Activated CD4-positive, alpha-beta T cell treated with anti-CD3 and anti-CD28 coated beads for 24 hours (primary cell): ENCODE data around the gene GTF2F2.
"Not testable (repeated sequence)": the region's sequence is repeated elsewhere in the genome, so short reads cannot be mapped to it uniquely, and the experiment has no call there.

Experiments used
- DNase-seq, 2 donors: peaks; one replicate each; pipeline ENCODE4 v3.0.0-alpha.2; 2020; ENCODE audit warnings: low read depth in 2 of 2

The GTF2F2 gene

GRCh38 chr13:45178349-45179162 is 58.2 kb downstream of the GTF2F2 start:
- no peak for DNase-seq

- DNase-seq, result no peak
These were observed 59.1 kb downstream of the GTF2F2 start for GRCh38 chr13:45179428-45179827.

- no peak for DNase-seq
These were observed 60.0 kb downstream of the GTF2F2 start for GRCh38 chr13:45180303-45180702.

- no peak for DNase-seq
These were observed 60.6 kb downstream of the GTF2F2 start for GRCh38 chr13:45180713-45181601.

GRCh38 chr13:45184693-45185092 is 64.4 kb downstream of the GTF2F2 start:
- DNase-seq, result no peak

GRCh38 chr13:45185286-45185685 is 65.0 kb downstream of the GTF2F2 start:
- DNase-seq, result no peak

- not testable (repeated sequence) for DNase-seq
These were observed 68.8 kb downstream of the GTF2F2 start for GRCh38 chr13:45189077-45189476.

- DNase-seq, result not testable (repeated sequence)
These were observed 69.2 kb downstream of the GTF2F2 start for GRCh38 chr13:45189511-45189910.

- no peak for DNase-seq
These were observed 71.6 kb downstream of the GTF2F2 start for GRCh38 chr13:45191874-45192273.

GRCh38 chr13:45194081-45194939 is 74.0 kb downstream of the GTF2F2 start:
- no peak for DNase-seq

GRCh38 chr13:45195421-45195820 is 75.1 kb downstream of the GTF2F2 start:
- no peak for DNase-seq

GRCh38 chr13:45196096-45196495 is 75.8 kb downstream of the GTF2F2 start:
- no peak for DNase-seq

- DNase-seq, result no peak
These were observed 76.3 kb downstream of the GTF2F2 start for GRCh38 chr13:45196622-45197021.

GRCh38 chr13:45198041-45198440 is 77.7 kb downstream of the GTF2F2 start:
- DNase-seq, result no peak

GRCh38 chr13:45198924-45199323 is 78.6 kb downstream of the GTF2F2 start:
- DNase-seq, result no peak

GRCh38 chr13:45199711-45200110 is 79.4 kb downstream of the GTF2F2 start:
- no peak for DNase-seq

- no peak for DNase-seq
These were observed 80.5 kb downstream of the GTF2F2 start, which contains the start of gene KCTD4 for GRCh38 chr13:45200701-45201232. KCTD4 (minus strand) TSS chr13:45201045; CDS start chr13:45194567, 6,478 bp downstream.

GRCh38 chr13:45205124-45205523 is 84.8 kb downstream of the GTF2F2 start:
- no peak for DNase-seq

GRCh38 chr13:45206340-45206739 is 86.0 kb downstream of the GTF2F2 start:
- DNase-seq, result no peak

- no peak for DNase-seq
These were observed 87.0 kb downstream of the GTF2F2 start for GRCh38 chr13:45207319-45207718.

- DNase-seq, result no peak
These were observed 87.8 kb downstream of the GTF2F2 start for GRCh38 chr13:45208132-45208531.
